ENCODE data around the gene BOC.

- TF ChIP-seq POLR2AphosphoS5 (IDR thresholded peaks at IDR 0.05) (no peak), EP300 (IDR thresholded peaks at IDR 0.05) (no peak), POLR2A (IDR thresholded peaks at IDR 0.05) (no peak)
- TF ChIP-seq, protein P1, sequence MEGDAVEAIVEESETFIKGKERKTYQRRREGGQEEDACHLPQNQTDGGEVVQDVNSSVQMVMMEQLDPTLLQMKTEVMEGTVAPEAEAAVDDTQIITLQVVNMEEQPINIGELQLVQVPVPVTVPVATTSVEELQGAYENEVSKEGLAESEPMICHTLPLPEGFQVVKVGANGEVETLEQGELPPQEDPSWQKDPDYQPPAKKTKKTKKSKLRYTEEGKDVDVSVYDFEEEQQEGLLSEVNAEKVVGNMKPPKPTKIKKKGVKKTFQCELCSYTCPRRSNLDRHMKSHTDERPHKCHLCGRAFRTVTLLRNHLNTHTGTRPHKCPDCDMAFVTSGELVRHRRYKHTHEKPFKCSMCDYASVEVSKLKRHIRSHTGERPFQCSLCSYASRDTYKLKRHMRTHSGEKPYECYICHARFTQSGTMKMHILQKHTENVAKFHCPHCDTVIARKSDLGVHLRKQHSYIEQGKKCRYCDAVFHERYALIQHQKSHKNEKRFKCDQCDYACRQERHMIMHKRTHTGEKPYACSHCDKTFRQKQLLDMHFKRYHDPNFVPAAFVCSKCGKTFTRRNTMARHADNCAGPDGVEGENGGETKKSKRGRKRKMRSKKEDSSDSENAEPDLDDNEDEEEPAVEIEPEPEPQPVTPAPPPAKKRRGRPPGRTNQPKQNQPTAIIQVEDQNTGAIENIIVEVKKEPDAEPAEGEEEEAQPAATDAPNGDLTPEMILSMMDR (IDR thresholded peaks at IDR 0.05): no peak
These were observed 11.0 kb upstream of the BOC start for GRCh38 chr3:113200351-113200750.
